HG03521 (cell line): ENCODE measurements around the gene SOX12.
"Not testable (repeated sequence)": the region's sequence is repeated elsewhere in the genome, so short reads cannot be mapped to it uniquely, and the experiment has no call there.

Experiments
- ATAC-seq: cut with Tn5 transposase; IDR thresholded peaks from one replicate; pipeline ENCODE4 v1.9.1; 2021; ENCODE audit warnings: mild to moderate bottlenecking, moderate library complexity; ENCODE audit not compliant: unreplicated experiment

The SOX12 gene

GRCh38 chr20:358891-359555 is 33.7 kb downstream of the SOX12 start:
- ATAC-seq, result no peak

DNA sequence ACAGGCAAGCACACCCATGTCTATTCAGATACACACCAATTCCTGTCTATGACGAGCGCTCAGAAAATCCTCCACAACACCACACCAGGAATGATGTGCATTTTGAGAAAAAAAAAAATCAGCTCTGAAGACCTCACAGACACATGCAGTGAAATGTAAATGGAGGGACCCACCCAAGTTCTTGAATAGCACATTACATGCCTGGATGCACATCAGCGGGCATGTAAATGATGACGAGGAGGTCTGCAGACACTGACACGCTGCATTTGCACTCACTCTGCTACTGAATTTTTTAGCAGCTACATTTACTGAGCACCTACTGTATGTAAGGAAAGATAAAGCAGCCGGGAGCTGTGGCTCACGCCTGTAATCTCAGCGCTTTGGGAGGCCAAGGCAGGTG is 36.2 kb downstream of the SOX12 start:
- ATAC-seq, result no peak

- ATAC-seq, result no peak
Observed at GRCh38 chr20:362271-363254, 37.2 kb downstream of the SOX12 start.

DNA sequence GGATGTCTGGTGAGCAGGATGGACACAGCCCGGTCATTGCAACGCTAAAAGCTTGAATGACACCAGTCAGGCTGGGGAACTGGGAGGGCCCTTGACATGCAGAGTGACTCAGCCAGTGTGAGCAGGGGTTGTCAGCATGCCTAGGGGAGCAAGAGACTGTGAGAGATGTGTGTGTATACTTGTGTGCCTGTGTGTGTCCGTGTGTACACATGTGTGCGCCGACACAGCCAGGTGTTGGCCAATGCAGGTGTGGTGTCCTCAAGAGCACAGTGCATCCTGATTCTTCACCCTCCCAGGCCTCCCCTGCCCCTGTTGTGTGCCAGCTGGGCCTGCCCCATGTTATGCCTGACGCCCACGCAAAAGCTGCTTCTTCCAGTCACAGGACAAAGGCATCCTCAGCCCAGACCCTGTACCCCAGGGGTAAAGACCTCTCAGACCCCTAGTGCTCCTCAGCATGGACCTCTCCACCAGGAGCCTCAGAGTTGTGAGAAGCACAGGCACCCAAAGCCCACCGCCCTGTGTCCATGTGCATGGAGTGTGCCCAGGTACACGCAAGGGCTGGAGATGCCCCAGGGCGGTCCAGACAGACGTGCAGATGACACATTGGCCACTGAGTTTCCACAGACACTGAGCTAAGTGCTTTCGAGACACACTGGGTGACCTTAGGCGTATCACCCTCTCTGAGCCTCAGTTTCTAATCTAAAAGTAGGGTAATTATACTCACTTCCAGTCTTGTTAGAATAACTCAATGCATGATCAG is 38.1 kb downstream of the SOX12 start:
- no peak for ATAC-seq

GRCh38 chr20:364905-365794 is 39.8 kb downstream of the SOX12 start:
- no peak for ATAC-seq

GRCh38 chr20:366041-366718 is 40.8 kb downstream of the SOX12 start:
- no peak for ATAC-seq

GRCh38 chr20:366719-367485 is 41.5 kb downstream of the SOX12 start:
- no peak for ATAC-seq

GRCh38 chr20:367486-367887 is 42.1 kb downstream of the SOX12 start:
- no peak for ATAC-seq

- no peak for ATAC-seq
Observed at GRCh38 chr20:368915-369314, 43.6 kb downstream of the SOX12 start.

- ATAC-seq, result no peak
Observed at GRCh38 chr20:370151-370600, 44.8 kb downstream of the SOX12 start.

GRCh38 chr20:370977-371754 is 45.8 kb downstream of the SOX12 start:
- ATAC-seq, result no peak

DNA sequence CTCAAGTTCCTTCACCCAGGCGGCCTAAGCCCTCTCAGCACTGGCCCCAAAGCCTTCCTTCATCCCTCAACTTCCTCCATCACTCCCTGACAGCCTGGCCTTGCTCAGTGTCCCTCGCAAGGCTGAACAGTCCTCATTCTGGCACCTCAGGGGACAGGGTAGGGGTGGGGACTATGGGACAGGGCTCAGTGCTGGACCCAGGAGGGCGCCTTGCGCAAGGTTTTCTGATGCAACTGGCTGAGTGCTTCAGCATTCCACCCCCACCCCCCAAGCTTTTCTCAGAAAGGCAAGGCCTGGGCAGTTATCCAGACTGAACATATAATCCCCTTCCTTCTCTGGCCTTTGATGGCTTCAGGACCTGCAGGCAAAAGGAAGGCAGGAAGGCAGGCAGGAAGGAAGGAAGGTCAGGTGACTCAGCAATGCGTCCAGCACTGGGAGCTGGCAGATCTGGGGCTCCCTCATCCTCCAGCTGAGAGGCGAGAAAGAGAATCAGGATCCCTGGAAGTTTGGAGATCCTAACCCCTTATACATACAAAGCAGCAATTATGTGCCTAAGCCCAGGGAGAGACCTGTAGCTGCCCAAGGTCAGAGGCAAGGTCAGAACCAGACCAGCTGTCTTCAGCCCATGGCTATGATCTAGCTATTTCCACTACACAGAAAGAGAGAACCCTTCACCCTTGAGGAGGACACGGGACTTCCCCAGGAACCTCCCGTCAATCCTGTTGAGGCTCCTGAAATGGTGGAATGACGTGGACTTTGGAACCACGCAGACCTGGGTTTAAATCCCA is 46.6 kb downstream of the SOX12 start:
- no peak for ATAC-seq

- ATAC-seq, result not testable (repeated sequence)
Observed at GRCh38 chr20:372543-373082, 47.3 kb downstream of the SOX12 start.

- no peak for ATAC-seq
Observed at GRCh38 chr20:373171-373890, 48.0 kb downstream of the SOX12 start.

DNA sequence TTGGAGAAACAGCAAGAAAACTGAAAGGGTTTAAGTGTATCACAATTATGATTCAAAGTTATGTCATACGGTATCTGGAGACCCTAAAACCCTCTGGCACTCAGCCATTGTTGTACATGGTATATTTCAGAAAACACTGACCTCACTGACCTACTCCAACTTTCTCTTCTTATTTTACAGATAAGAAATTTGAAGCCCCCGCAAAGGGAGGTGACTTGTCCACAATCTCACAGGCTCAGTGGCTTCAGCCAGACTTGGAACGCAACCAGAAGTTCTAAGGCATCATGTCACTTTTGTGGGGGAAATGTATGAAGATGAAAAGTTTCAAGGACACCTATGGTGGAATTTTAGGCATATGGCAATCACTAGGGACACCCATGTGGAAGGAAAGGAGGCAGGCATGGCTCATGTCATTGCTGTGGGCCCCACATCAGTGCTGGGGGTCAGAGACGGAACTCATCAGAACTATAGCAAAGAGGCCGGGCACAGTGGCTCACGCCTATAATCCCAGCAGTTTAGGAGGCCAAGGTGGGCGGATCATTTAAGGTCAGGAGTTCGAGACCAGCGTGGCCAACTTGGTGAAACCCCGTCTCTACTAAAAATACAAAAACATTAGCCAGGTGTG is 50.0 kb downstream of the SOX12 start:
- ATAC-seq, result no peak

DNA sequence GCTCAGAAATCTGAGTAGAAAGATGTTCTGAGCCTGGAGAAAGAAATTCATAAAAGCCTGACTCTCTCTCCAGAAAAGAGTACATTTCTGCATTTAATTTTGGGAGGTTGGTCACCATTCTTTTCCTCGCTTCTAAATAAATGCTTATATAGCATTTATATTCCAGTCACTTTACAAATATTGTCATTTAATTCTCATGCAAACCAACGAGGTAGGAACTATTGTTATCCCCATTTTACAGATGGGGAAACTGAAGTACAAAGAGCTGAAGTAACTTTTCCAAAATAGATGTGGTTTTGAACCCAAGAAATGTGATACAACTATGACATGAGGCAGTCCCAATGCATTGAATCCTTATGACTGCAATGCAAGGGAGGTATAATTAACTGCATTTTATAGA is 50.7 kb downstream of the SOX12 start:
- no peak for ATAC-seq
